HEK293T (cell line): ENCODE data around the gene OXSR1.
"Not testable (repeated sequence)": the region's sequence is repeated elsewhere in the genome, so short reads cannot be mapped to it uniquely, and the experiment has no call there.

Source experiments
- CTCF ChIA-PET: fragments of 350-600 bp; formaldehyde crosslinking; extraction: SDS; loops from one replicate; lab custom pipeline; 2021; ENCODE audit warnings: antibody characterized with exemption, inconsistent platforms; lab: Yijun Ruan, JAX
- POLR2A ChIA-PET: fragments of 350-600 bp; formaldehyde crosslinking; extraction: SDS; loops from one replicate; lab custom pipeline; 2020; ENCODE audit warnings: antibody characterized with exemption, inconsistent platforms; lab: Yijun Ruan, JAX
- DNase-seq: peaks from one replicate; pipeline ENCODE4 v3.0.0; 2012; ENCODE audit warnings: mixed read lengths; ENCODE audit errors: extremely low spot score
- ARNT ChIP-seq: fragments of 450-650 bp; IDR thresholded peaks from 2 replicates; pipeline ENCODE4 v1.6.1; 2017; ENCODE audit warnings: mild to moderate bottlenecking
- BHLHE40 ChIP-seq: fragments of 450-650 bp; IDR thresholded peaks from 2 replicates; pipeline ENCODE4 v1.6.1; 2016; ENCODE audit warnings: mild to moderate bottlenecking, moderate library complexity, borderline replicate concordance
- CTBP1 ChIP-seq: fragments of 450-650 bp; IDR thresholded peaks from 2 replicates; pipeline ENCODE4 v1.6.1; 2016; ENCODE audit warnings: borderline replicate concordance
- ELF4 ChIP-seq: fragments of 450-650 bp; IDR thresholded peaks from 2 replicates; pipeline ENCODE4 v1.6.1; 2017; ENCODE audit warnings: antibody characterized with exemption
- FOXA1 ChIP-seq: fragments of 450-650 bp; IDR thresholded peaks from 2 replicates; pipeline ENCODE4 v1.6.1; 2016; ENCODE audit warnings: mild to moderate bottlenecking
- FOXK2 ChIP-seq: fragments of 450-650 bp; IDR thresholded peaks from 2 replicates; pipeline ENCODE4 v1.6.1; 2016; ENCODE audit warnings: mild to moderate bottlenecking
- FOXM1 ChIP-seq: fragments of 450-650 bp; IDR thresholded peaks from 2 replicates; pipeline ENCODE4 v1.6.1; 2017; ENCODE audit warnings: mild to moderate bottlenecking, borderline replicate concordance
- HDGF ChIP-seq: fragments of 450-650 bp; IDR thresholded peaks from 2 replicates; pipeline ENCODE4 v1.6.1; 2017; ENCODE audit warnings: antibody characterized with exemption, borderline replicate concordance
- L3MBTL2 ChIP-seq: fragments of 450-650 bp; conservative IDR thresholded peaks from 2 replicates; pipeline ENCODE4 v1.6.1; 2016; ENCODE audit warnings: mild to moderate bottlenecking
- LEF1 ChIP-seq: fragments of 450-650 bp; IDR thresholded peaks from 2 replicates; pipeline ENCODE4 v1.6.1; 2017; ENCODE audit warnings: mild to moderate bottlenecking, borderline replicate concordance
- NFRKB ChIP-seq: fragments of 450-650 bp; IDR thresholded peaks from 2 replicates; pipeline ENCODE4 v1.6.1; 2016; ENCODE audit warnings: mild to moderate bottlenecking, moderate library complexity
- PKNOX1 ChIP-seq: fragments of 450-650 bp; IDR thresholded peaks from 2 replicates; pipeline ENCODE4 v1.6.1; 2016
- SP1 ChIP-seq: fragments of 450-650 bp; IDR thresholded peaks from 2 replicates; pipeline ENCODE4 v1.6.1; 2017
- SUZ12 ChIP-seq: fragments of 450-650 bp; IDR thresholded peaks from 2 replicates; pipeline ENCODE4 v1.6.1; 2016; ENCODE audit warnings: mild to moderate bottlenecking
- TARDBP ChIP-seq: fragments of 450-650 bp; IDR thresholded peaks from 2 replicates; pipeline ENCODE4 v1.6.1; 2016
- ZNF384 ChIP-seq: fragments of 450-650 bp; IDR thresholded peaks from 2 replicates; pipeline ENCODE4 v1.6.1; 2016

Gene OXSR1

GRCh38 chr3:38154033-38154494 is 11.3 kb upstream of the OXSR1 start:
- CTCF ChIA-PET: interaction anchor here (1.6 kb wide), 1 partner anchor 11 kb away, joined by 4 read pairs; the partner anchor contains the start of gene OXSR1
- TF ChIP-seq FOXM1: no peak
- no peak for TF ChIP-seq BHLHE40
- no peak for TF ChIP-seq L3MBTL2
- no peak for TF ChIP-seq NFRKB
- no peak for TF ChIP-seq HDGF
- no peak for TF ChIP-seq FOXK2
- no peak for TF ChIP-seq TARDBP
- no peak for TF ChIP-seq ARNT
- no peak for TF ChIP-seq ZNF384
- TF ChIP-seq SP1: no peak
- POLR2A ChIA-PET: interaction anchor here (4.3 kb wide), 1 partner anchor 10 kb away, joined by 26 read pairs; the partner anchor contains the start of gene OXSR1
- no peak for DNase-seq

GRCh38 chr3:38154625-38155255 is 10.6 kb upstream of the OXSR1 start:
- POLR2A ChIA-PET: interaction anchor here (4.3 kb wide), 1 partner anchor 10 kb away, joined by 26 read pairs; the partner anchor contains the start of gene OXSR1
- CTCF ChIA-PET: interaction anchor here (1.6 kb wide), 1 partner anchor 10 kb away, joined by 4 read pairs; the partner anchor contains the start of gene OXSR1
- no peak for DNase-seq
- TF ChIP-seq BHLHE40 (no peak), NFRKB (no peak), FOXA1 (no peak), SUZ12 (no peak), CTBP1 (no peak), FOXK2 (no peak), LEF1 (no peak), ELF4 (no peak), FOXM1 (no peak), SP1 (no peak), L3MBTL2 (no peak), HDGF (no peak), ZNF384 (no peak), ARNT (no peak), PKNOX1 (no peak), TARDBP (no peak)

- ChIA-PET POLR2A (interaction anchor here (4.3 kb wide), 1 partner anchor 9 kb away, joined by 26 read pairs; the partner anchor contains the start of gene OXSR1), CTCF (no interaction called here)
- no peak for TF ChIP-seq NFRKB
- no peak for TF ChIP-seq SP1
- no peak for TF ChIP-seq ELF4
- TF ChIP-seq FOXA1: no peak
- no peak for TF ChIP-seq FOXK2
- TF ChIP-seq HDGF: no peak
- no peak for TF ChIP-seq SUZ12
- TF ChIP-seq FOXM1: no peak
- no peak for TF ChIP-seq ARNT
- no peak for TF ChIP-seq BHLHE40
- no peak for TF ChIP-seq TARDBP
- no peak for TF ChIP-seq LEF1
- no peak for TF ChIP-seq CTBP1
- no peak for TF ChIP-seq PKNOX1
- TF ChIP-seq ZNF384: no peak
- TF ChIP-seq L3MBTL2: no peak
- DNase-seq: no peak
Measured at GRCh38 chr3:38155825-38156224, 9.5 kb upstream of the OXSR1 start.

GRCh38 chr3:38157117-38157516 is 8.2 kb upstream of the OXSR1 start:
- DNase-seq: no peak
- ChIA-PET POLR2A (interaction anchor here (0.8 kb wide), 1 partner anchor 8 kb away, joined by 3 read pairs; the partner anchor contains the start of gene OXSR1), CTCF (no interaction called here)
- TF ChIP-seq LEF1: no peak
- no peak for TF ChIP-seq FOXM1
- TF ChIP-seq FOXA1: no peak

GRCh38 chr3:38157595-38157994 is 7.7 kb upstream of the OXSR1 start:
- TF ChIP-seq ARNT (no peak), L3MBTL2 (no peak), FOXM1 (no peak), SP1 (no peak), FOXA1 (no peak), TARDBP (no peak), NFRKB (no peak), SUZ12 (no peak), CTBP1 (no peak), HDGF (no peak), BHLHE40 (no peak), LEF1 (no peak), PKNOX1 (no peak), ELF4 (no peak), ZNF384 (no peak), FOXK2 (no peak)
- DNase-seq: no peak
- POLR2A ChIA-PET: no interaction called here
- CTCF ChIA-PET: no interaction called here

GRCh38 chr3:38158472-38158871 is 6.9 kb upstream of the OXSR1 start:
- no peak for DNase-seq
- TF ChIP-seq ZNF384 (no peak), ELF4 (no peak), FOXA1 (no peak), CTBP1 (no peak), FOXK2 (no peak), LEF1 (no peak), L3MBTL2 (no peak), HDGF (no peak)
- ChIA-PET CTCF (no interaction called here), POLR2A (interaction anchor here (1.5 kb wide), 1 partner anchor 21 kb away, joined by 5 read pairs; the partner anchor contains the start of gene ACAA1)

- POLR2A ChIA-PET, CTCF ChIA-PET, DNase-seq: not testable (repeated sequence)
Measured at GRCh38 chr3:38160704-38161103, 4.6 kb upstream of the OXSR1 start.
